GM18951 (cell line): ENCODE measurements around the gene KIRREL3.

ENCODE experiments used
- POLR2A ChIP-seq: IDR thresholded peaks from 4 replicates; pipeline ENCODE4 v1.6.1; 2011; ENCODE audit warnings: mild to moderate bottlenecking; ENCODE audit not compliant: insufficient read length, insufficient read depth; ENCODE audit errors: extremely low read depth
- in situ Hi-C: fragments of 300-500 bp; cut with MboI; formaldehyde crosslinking; loops from one replicate; pipeline ENCODE4 v1.12.0; 2022; ENCODE audit warnings: low sequenced_read_pairs, mixed read lengths, inconsistent platforms; ENCODE audit not compliant: unreplicated experiment

KIRREL3 gene

GRCh38 chr11:127018683-127019279, 18.2 kb upstream of the KIRREL3 start:
- in situ Hi-C loops, result no loop called here
- TF ChIP-seq POLR2A, result no peak

GRCh38 chr11:127017482-127017881, 16.9 kb upstream of the KIRREL3 start:
- in situ Hi-C loops, result no loop called here
- no peak for TF ChIP-seq POLR2A

- in situ Hi-C loops, result no loop called here
- no peak for TF ChIP-seq POLR2A
Observed at GRCh38 chr11:127013550-127013949, 13.0 kb upstream of the KIRREL3 start.

GRCh38 chr11:127006311-127006710, 5.7 kb upstream of the KIRREL3 start:
- in situ Hi-C loops, result no loop called here
- TF ChIP-seq POLR2A, result no peak

- no peak for TF ChIP-seq POLR2A
- in situ Hi-C loops, result no loop called here
Observed at GRCh38 chr11:127003260-127003981, 2.9 kb upstream of the KIRREL3 start.

GRCh38 chr11:127002669-127003259, 2.2 kb upstream of the KIRREL3 start:
- TF ChIP-seq POLR2A, result no peak
- in situ Hi-C loops, result no loop called here

GRCh38 chr11:127000981-127001380, 411 bp upstream of the KIRREL3 start:
- in situ Hi-C loops, result no loop called here
- no peak for TF ChIP-seq POLR2A

- no peak for TF ChIP-seq POLR2A
- in situ Hi-C loops, result no loop called here
Observed at GRCh38 chr11:126999366-126999765, 1.2 kb downstream of the KIRREL3 start.

GRCh38 chr11:126997641-126998040, 2.9 kb downstream of the KIRREL3 start:
- in situ Hi-C loops, result no loop called here
- TF ChIP-seq POLR2A, result no peak

- in situ Hi-C loops, result no loop called here
- no peak for TF ChIP-seq POLR2A
Observed at GRCh38 chr11:126997196-126997595, 3.4 kb downstream of the KIRREL3 start.

GRCh38 chr11:126996036-126996804, 4.3 kb downstream of the KIRREL3 start:
- TF ChIP-seq POLR2A, result no peak
- in situ Hi-C loops, result no loop called here

- in situ Hi-C loops, result no loop called here
- TF ChIP-seq POLR2A, result no peak
Observed at GRCh38 chr11:126993599-126993998, 7.0 kb downstream of the KIRREL3 start.

- no peak for TF ChIP-seq POLR2A
- in situ Hi-C loops, result no loop called here
Observed at GRCh38 chr11:126992804-126993111, 7.8 kb downstream of the KIRREL3 start.
